Vagina (tissue), 2 donors: ENCODE measurements around the gene TMEM79.

Experiments
- POLR2A ChIP-seq, 2 donors: fragments of 450-650 bp; IDR thresholded peaks; one replicate each; pipeline ENCODE4 v1.6.1; 2017; ENCODE audit warnings: antibody characterized with exemption in 2 of 2, mild to moderate bottlenecking in 2 of 2, moderate library complexity in 2 of 2
- TF ChIP-seq, protein P1 (sequence below), 3 experiments: fragments of 450-650 bp in 2 of 3; fragments of 200-600 bp in 1 of 3; sonication (generic) in 1 of 3; IDR thresholded peaks; one replicate each; pipeline ENCODE4 v1.5.1; 2017 to 2019; ENCODE audit warnings: antibody characterized with exemption in 3 of 3, mild to moderate bottlenecking in 2 of 3, moderate library complexity in 2 of 3

DNA sequence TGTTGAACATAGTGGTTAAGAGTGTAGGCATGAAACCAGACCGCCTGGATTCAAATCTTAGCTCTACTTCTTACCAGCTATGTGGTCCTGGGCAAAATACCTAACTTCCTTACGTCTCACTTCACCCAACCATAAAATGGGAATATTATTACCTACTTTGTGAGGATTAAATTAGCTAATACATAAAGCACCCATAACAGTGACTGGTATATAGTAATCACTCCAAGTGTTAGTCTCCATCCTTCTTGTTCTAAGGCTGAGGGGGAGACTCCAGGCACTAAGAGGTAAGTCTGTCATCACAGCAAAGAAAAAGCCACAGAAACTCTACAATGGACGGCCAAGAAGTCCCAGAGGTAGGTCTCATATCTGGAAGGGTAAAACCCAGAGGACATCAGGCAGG, 4.3 kb upstream of the TMEM79 start:
- TF ChIP-seq POLR2A (IDR thresholded peaks at IDR 0.05) = no peak
- TF ChIP-seq, protein P1, sequence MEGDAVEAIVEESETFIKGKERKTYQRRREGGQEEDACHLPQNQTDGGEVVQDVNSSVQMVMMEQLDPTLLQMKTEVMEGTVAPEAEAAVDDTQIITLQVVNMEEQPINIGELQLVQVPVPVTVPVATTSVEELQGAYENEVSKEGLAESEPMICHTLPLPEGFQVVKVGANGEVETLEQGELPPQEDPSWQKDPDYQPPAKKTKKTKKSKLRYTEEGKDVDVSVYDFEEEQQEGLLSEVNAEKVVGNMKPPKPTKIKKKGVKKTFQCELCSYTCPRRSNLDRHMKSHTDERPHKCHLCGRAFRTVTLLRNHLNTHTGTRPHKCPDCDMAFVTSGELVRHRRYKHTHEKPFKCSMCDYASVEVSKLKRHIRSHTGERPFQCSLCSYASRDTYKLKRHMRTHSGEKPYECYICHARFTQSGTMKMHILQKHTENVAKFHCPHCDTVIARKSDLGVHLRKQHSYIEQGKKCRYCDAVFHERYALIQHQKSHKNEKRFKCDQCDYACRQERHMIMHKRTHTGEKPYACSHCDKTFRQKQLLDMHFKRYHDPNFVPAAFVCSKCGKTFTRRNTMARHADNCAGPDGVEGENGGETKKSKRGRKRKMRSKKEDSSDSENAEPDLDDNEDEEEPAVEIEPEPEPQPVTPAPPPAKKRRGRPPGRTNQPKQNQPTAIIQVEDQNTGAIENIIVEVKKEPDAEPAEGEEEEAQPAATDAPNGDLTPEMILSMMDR (IDR thresholded peaks at IDR 0.05) = no peak
